ENCODE data around the gene PDZD2.

PDZD2 gene

DNA sequence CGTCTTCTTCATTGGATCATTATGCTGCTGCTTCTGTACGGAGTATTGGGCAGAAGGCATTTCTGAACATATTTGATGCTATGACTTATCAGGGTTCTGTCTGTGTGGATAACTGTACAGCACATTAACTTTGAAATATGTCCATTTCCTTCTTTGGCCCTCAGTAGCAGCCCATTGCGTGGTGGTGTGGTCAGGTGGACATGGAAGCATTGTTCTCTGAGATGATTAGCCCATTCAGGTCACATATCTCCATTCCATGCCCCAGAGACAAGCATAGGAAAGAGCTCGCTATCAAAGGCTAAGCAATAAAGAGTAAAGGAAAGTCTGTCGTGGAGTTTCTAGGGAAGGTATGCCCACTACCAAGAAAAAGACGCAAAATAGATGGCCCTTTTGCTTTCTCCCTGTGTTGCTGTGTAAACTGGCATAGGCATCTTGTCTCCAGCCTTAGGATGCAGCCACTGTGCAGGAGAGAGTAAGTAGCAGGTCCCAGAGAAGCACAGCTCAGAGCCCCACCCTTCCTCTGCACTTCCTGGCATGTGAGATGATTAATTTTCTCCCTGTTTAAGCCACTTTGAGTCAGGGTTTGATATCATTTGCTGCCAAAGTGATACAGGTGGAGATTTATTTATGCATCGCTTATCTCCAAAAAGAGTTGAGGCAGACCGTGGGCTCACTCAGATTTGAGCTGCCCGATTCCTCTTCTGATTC lies 221.9 kb downstream of the PDZD2 start:
- no peaks in the 10 kb centered on the region for H3K4me1 ChIP-seq (ENCODE audit: low read length)

DNA sequence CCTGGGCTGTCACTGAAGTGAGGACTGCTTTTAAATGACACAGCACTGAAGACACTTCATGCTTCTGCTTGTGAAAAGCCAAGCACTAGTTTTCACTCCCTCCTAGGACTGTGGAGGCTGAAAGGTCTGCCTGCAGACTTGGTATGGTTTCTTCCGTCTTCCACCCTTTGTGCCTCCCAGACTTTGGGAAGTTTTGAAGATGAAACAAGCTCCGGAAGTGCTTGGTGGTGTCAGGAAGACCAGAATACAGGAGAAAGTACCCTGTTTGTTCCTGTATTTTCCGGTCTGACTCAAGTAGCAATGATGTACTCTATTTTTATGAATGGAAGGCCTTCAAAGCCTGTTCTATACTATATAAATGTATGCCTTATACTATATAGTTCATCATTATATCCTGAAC lies 222.7 kb downstream of the PDZD2 start:
- no peaks in the 10 kb centered on the region for H3K4me1 ChIP-seq (ENCODE audit: low read length)
- H2AFZ ChIP-seq (ENCODE audit: low read length) = no peak overlapping the region
- TF ChIP-seq, protein P1, sequence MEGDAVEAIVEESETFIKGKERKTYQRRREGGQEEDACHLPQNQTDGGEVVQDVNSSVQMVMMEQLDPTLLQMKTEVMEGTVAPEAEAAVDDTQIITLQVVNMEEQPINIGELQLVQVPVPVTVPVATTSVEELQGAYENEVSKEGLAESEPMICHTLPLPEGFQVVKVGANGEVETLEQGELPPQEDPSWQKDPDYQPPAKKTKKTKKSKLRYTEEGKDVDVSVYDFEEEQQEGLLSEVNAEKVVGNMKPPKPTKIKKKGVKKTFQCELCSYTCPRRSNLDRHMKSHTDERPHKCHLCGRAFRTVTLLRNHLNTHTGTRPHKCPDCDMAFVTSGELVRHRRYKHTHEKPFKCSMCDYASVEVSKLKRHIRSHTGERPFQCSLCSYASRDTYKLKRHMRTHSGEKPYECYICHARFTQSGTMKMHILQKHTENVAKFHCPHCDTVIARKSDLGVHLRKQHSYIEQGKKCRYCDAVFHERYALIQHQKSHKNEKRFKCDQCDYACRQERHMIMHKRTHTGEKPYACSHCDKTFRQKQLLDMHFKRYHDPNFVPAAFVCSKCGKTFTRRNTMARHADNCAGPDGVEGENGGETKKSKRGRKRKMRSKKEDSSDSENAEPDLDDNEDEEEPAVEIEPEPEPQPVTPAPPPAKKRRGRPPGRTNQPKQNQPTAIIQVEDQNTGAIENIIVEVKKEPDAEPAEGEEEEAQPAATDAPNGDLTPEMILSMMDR (IDR thresholded peaks at IDR 0.05; ENCODE audit: low read length) = no peak
- TF ChIP-seq EZH2phosphoT487 (IDR thresholded peaks at IDR 0.05; ENCODE audit: low read length) (no peak), EZH2 (optimal IDR thresholded peaks at IDR 0.05; ENCODE audit: low read depth, low read length) (no peak)
- H3K36me3 ChIP-seq (replicated peaks; ENCODE audit: insufficient read depth, low read length) = no peaks in the 10 kb centered on the region
- H4K20me1 ChIP-seq (ENCODE audit: insufficient read depth, low read length) = no peaks in the 10 kb centered on the region
- no peaks in the 10 kb centered on the region for H3K79me2 ChIP-seq (ENCODE audit: low read length)
- no peak overlapping the region for H3K27ac ChIP-seq (ENCODE audit: low read length)
- no peaks in the 10 kb centered on the region for H3F3A ChIP-seq (ENCODE audit: insufficient read depth, low read length)
- DNase-seq = no peak
- no peaks in the 10 kb centered on the region for H3K27me3 ChIP-seq (replicated peaks; ENCODE audit: insufficient read depth, low read length)
- no peak overlapping the region for H3K4me3 ChIP-seq (ENCODE audit: low read length)
- no peaks in the 10 kb centered on the region; the same call in 1 of the 2 replicates for H3K9me3 ChIP-seq (replicated peaks; ENCODE audit: insufficient read depth, low read length)
- H3K9ac ChIP-seq (ENCODE audit: low read length) = no peak overlapping the region
- no peak overlapping the region for H3K4me2 ChIP-seq (ENCODE audit: low read depth, low read length)
- H3K9me2 ChIP-seq (replicated peaks; ENCODE audit: insufficient read depth, low read length) = no peaks in the 10 kb centered on the region

More for the DNA sequence above, 221.9 kb downstream of the PDZD2 start:
- no peak overlapping the region for H3K9ac ChIP-seq (ENCODE audit: low read length)
- no peaks in the 10 kb centered on the region; the same call in 1 of the 2 replicates for H3K9me3 ChIP-seq (replicated peaks; ENCODE audit: insufficient read depth, low read length)
- H3K36me3 ChIP-seq (replicated peaks; ENCODE audit: insufficient read depth, low read length) = no peaks in the 10 kb centered on the region
- no peaks in the 10 kb centered on the region for H4K20me1 ChIP-seq (ENCODE audit: insufficient read depth, low read length)
- H3K27ac ChIP-seq (ENCODE audit: low read length) = no peak overlapping the region
- no peaks in the 10 kb centered on the region for H3F3A ChIP-seq (ENCODE audit: insufficient read depth, low read length)
- TF ChIP-seq EZH2phosphoT487 (IDR thresholded peaks at IDR 0.05; ENCODE audit: low read length) (no peak), EZH2 (optimal IDR thresholded peaks at IDR 0.05; ENCODE audit: low read depth, low read length) (no peak)
- TF ChIP-seq, protein P1 (IDR thresholded peaks at IDR 0.05; ENCODE audit: low read length) = no peak
- no peaks in the 10 kb centered on the region for H3K79me2 ChIP-seq (ENCODE audit: low read length)
- no peak overlapping the region for H2AFZ ChIP-seq (ENCODE audit: low read length)
- DNase-seq = no peak
- H3K27me3 ChIP-seq (replicated peaks; ENCODE audit: insufficient read depth, low read length) = no peaks in the 10 kb centered on the region
- H3K9me2 ChIP-seq (replicated peaks; ENCODE audit: insufficient read depth, low read length) = no peaks in the 10 kb centered on the region
- no peak overlapping the region for H3K4me3 ChIP-seq (ENCODE audit: low read length)
- no peak overlapping the region for H3K4me2 ChIP-seq (ENCODE audit: low read depth, low read length)

DNA sequence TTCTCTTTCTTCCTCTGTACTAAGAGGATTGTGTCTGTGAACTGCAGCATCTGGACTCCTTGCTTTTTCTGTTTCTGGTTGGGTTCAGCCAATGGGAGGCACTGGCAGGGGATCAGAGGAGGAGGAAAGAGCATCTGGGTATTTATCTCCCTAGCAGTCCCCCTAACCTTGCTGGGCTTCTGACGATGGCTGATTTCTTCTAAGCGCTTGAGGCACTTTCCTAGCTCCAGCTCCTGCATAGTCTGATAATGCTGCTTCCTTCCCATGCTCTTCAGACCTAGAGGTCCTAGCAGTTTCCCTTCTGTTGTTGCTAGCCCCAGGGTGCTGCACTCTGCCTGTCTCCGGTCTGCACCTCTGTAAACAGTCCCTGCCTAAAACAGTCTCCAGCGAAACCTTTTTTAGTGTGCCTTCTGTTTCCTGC lies 225.1 kb downstream of the PDZD2 start:
- H3K9ac ChIP-seq (ENCODE audit: low read length) = no peak overlapping the region
- no peak overlapping the region for H2AFZ ChIP-seq (ENCODE audit: low read length)
- DNase-seq = no peak
- no peaks in the 10 kb centered on the region for H3K4me1 ChIP-seq (ENCODE audit: low read length)
- H3K79me2 ChIP-seq (ENCODE audit: low read length) = no peaks in the 10 kb centered on the region
- H3K27ac ChIP-seq (ENCODE audit: low read length) = no peak overlapping the region
- no peaks in the 10 kb centered on the region for H4K20me1 ChIP-seq (ENCODE audit: insufficient read depth, low read length)
- H3K27me3 ChIP-seq (replicated peaks; ENCODE audit: insufficient read depth, low read length) = no peaks in the 10 kb centered on the region
- H3K4me3 ChIP-seq (ENCODE audit: low read length) = no peak overlapping the region
- H3K9me2 ChIP-seq (replicated peaks; ENCODE audit: insufficient read depth, low read length) = no peaks in the 10 kb centered on the region
- TF ChIP-seq, protein P1 (IDR thresholded peaks at IDR 0.05; ENCODE audit: low read length) = no peak
- TF ChIP-seq EZH2 (optimal IDR thresholded peaks at IDR 0.05; ENCODE audit: low read depth, low read length) = no peak
- TF ChIP-seq EZH2phosphoT487 (IDR thresholded peaks at IDR 0.05; ENCODE audit: low read length) = no peak
- no peaks in the 10 kb centered on the region; the same call in 1 of the 2 replicates for H3K9me3 ChIP-seq (replicated peaks; ENCODE audit: insufficient read depth, low read length)
- no peaks in the 10 kb centered on the region for H3K36me3 ChIP-seq (replicated peaks; ENCODE audit: insufficient read depth, low read length)
- H3F3A ChIP-seq (ENCODE audit: insufficient read depth, low read length) = no peaks in the 10 kb centered on the region
- no peak overlapping the region for H3K4me2 ChIP-seq (ENCODE audit: low read depth, low read length)

Measured in MM.1S (cell line).